Fibroblast of lung (primary cell): ENCODE data around the gene NEK11.

Source experiments
- EZH2 ChIP-seq: IDR thresholded peaks from 2 replicates; pipeline ENCODE4 v1.5.1; 2012; ENCODE audit warnings: low read length, control low read depth, mild to moderate bottlenecking; ENCODE audit errors: missing control alignments
- TF ChIP-seq, protein P1 (sequence below), 2 donors: IDR thresholded peaks in 1 of 2; conservative IDR thresholded peaks in 1 of 2; 1 replicate in 1 of 2; 2 replicates in 1 of 2; pipeline ENCODE4 v1.5.1; 2011 to 2012; ENCODE audit warnings: low read length in 2 of 2, control low read depth in 1 of 2, inconsistent platforms in 1 of 2, low read depth in 1 of 2, mild to moderate bottlenecking in 1 of 2

DNA sequence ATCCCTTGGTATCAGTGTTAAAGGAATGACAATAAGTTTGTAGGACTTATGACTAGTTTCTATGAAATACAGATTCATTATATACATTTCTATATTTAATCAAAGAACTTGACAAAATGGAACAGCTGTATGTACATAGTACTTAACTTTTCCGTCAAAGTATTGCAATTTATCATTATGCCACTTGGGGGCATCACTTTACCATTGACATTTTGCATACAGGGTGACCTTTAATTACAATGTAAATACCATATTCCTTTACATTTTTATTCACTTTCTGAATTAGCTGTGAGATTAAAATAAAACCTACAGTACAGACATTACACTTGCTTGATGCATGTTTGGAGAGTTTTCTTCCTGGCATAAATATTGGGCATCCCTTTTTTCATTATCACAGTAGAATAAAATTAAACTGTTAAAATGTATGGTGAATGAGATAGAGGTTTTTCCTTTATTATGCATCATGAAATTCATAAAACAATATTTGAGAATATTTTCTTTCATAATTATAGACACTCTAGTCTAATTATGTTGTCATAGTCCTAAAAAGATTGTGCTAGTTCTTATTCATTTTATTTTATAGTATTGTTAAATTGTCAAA is 6.9 kb downstream of the NEK11 start:
- no peak for TF ChIP-seq EZH2
- TF ChIP-seq, protein P1, sequence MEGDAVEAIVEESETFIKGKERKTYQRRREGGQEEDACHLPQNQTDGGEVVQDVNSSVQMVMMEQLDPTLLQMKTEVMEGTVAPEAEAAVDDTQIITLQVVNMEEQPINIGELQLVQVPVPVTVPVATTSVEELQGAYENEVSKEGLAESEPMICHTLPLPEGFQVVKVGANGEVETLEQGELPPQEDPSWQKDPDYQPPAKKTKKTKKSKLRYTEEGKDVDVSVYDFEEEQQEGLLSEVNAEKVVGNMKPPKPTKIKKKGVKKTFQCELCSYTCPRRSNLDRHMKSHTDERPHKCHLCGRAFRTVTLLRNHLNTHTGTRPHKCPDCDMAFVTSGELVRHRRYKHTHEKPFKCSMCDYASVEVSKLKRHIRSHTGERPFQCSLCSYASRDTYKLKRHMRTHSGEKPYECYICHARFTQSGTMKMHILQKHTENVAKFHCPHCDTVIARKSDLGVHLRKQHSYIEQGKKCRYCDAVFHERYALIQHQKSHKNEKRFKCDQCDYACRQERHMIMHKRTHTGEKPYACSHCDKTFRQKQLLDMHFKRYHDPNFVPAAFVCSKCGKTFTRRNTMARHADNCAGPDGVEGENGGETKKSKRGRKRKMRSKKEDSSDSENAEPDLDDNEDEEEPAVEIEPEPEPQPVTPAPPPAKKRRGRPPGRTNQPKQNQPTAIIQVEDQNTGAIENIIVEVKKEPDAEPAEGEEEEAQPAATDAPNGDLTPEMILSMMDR (conservative IDR thresholded peaks at IDR 0.05 in 1 of 2, IDR thresholded peaks at IDR 0.05 in 1 of 2; ENCODE audit: low read depth in 1 of 2, low read length in 2 of 2), result peak; percentile 28 to 48
